ENCODE results near the gene SIK3. TPM values are rescaled to one million over a fixed set of nuclear protein-coding genes. Genes with fewer than 3 reads are reported as not detected.

Gene SIK3
- total RNA-seq, 1 experiment from 2014 or later = 34.4 TPM

- TF ChIP-seq, protein P1, sequence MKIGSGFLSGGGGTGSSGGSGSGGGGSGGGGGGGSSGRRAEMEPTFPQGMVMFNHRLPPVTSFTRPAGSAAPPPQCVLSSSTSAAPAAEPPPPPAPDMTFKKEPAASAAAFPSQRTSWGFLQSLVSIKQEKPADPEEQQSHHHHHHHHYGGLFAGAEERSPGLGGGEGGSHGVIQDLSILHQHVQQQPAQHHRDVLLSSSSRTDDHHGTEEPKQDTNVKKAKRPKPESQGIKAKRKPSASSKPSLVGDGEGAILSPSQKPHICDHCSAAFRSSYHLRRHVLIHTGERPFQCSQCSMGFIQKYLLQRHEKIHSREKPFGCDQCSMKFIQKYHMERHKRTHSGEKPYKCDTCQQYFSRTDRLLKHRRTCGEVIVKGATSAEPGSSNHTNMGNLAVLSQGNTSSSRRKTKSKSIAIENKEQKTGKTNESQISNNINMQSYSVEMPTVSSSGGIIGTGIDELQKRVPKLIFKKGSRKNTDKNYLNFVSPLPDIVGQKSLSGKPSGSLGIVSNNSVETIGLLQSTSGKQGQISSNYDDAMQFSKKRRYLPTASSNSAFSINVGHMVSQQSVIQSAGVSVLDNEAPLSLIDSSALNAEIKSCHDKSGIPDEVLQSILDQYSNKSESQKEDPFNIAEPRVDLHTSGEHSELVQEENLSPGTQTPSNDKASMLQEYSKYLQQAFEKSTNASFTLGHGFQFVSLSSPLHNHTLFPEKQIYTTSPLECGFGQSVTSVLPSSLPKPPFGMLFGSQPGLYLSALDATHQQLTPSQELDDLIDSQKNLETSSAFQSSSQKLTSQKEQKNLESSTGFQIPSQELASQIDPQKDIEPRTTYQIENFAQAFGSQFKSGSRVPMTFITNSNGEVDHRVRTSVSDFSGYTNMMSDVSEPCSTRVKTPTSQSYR (CRISPR knock-in tag; IDR thresholded peaks at IDR 0.05) = no peak
- TF ChIP-seq ERG (CRISPR knock-in tag; IDR thresholded peaks at IDR 0.05) (no peak), AR (CRISPR knock-in tag; IDR thresholded peaks at IDR 0.05) (no peak), SOX15 (CRISPR knock-in tag; IDR thresholded peaks at IDR 0.05) (no peak), NR1H2 (CRISPR knock-in tag; IDR thresholded peaks at IDR 0.05) (no peak), ZNF512 (CRISPR knock-in tag; IDR thresholded peaks at IDR 0.05; ENCODE audit: borderline replicate concordance) (no peak), GTF2I (CRISPR knock-in tag; conservative IDR thresholded peaks at IDR 0.05) (no peak), ATF2 (CRISPR knock-in tag; IDR thresholded peaks at IDR 0.05; ENCODE audit: borderline replicate concordance, low read depth) (no peak), SP1 (CRISPR knock-in tag; conservative IDR thresholded peaks at IDR 0.05) (no peak), ATF6 (CRISPR knock-in tag; IDR thresholded peaks at IDR 0.05) (no peak)
Measured at GRCh38 chr11:116856423-116856822, 241.8 kb downstream of the SIK3 start (continued).

DNA sequence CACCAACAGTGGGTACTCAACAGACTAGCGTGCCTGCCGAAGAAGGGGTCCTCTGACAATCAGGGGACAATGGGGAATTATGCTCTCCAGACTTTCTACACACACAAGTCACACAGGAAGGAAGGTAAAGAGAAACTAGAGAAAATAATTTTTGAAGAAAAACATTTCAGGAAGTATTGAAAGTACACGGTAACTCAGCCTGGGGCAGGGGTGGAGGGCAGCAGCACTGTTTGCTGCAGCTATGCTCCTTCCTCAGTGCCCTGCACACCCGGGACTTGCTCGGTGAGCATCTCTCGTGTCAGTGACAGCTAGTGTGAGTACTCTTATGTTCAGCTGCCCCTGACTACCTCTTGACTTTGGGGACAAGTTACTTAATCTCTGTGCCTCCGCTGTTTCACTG, 242.8 kb downstream of the SIK3 start:
- no peak overlapping the region for H3K4me3 Mint-ChIP-seq
- no peaks in the 10 kb centered on the region for H3K4me1 Mint-ChIP-seq
- no peak for ATAC-seq
- no peaks in the 10 kb centered on the region; the same call in 1 of the 2 replicates for H3K27me3 Mint-ChIP-seq (ENCODE audit: low read depth)
- ChIA-PET POLR2A (no interaction called here), CTCF (interaction anchor here (1.0 to 2.5 kb wide), 3 partner anchors 20 to 123 kb away, joined by 4 to 10 read pairs (median 8); partner anchors contain the start of gene APOA5)
- DNase-seq (ENCODE audit: low spot score) = no peak
- no peak overlapping the region for H3K27ac Mint-ChIP-seq
- no peaks in the 10 kb centered on the region for H3K9me3 Mint-ChIP-seq
- H3K36me3 Mint-ChIP-seq = peaks cover 28% of the 10 kb centered on the region
- TF ChIP-seq ZNF138 (CRISPR knock-in tag; conservative IDR thresholded peaks at IDR 0.05) (no peak), ETV6 (CRISPR knock-in tag; IDR thresholded peaks at IDR 0.05) (no peak), ESRRA (CRISPR knock-in tag; IDR thresholded peaks at IDR 0.05; ENCODE audit: borderline replicate concordance) (no peak), ZNF263 (CRISPR knock-in tag; IDR thresholded peaks at IDR 0.05; ENCODE audit: low read depth) (no peak), MXD4 (CRISPR knock-in tag; IDR thresholded peaks at IDR 0.05; ENCODE audit: borderline replicate concordance) (no peak), SP1 (CRISPR knock-in tag; conservative IDR thresholded peaks at IDR 0.05) (no peak), CBFB (CRISPR knock-in tag; IDR thresholded peaks at IDR 0.05; ENCODE audit: low read depth) (no peak), CTCF (IDR thresholded peaks at IDR 0.05) (no peak), FOXJ3 (CRISPR knock-in tag; IDR thresholded peaks at IDR 0.05; ENCODE audit: borderline replicate concordance) (no peak), GRHL2 (CRISPR knock-in tag; IDR thresholded peaks at IDR 0.05; ENCODE audit: insufficient replicate concordance, severe bottlenecking) (no peak), NFATC4 (CRISPR knock-in tag; IDR thresholded peaks at IDR 0.05) (no peak), GTF2I (CRISPR knock-in tag; conservative IDR thresholded peaks at IDR 0.05) (no peak), NR1H2 (CRISPR knock-in tag; IDR thresholded peaks at IDR 0.05) (no peak)
- TF ChIP-seq, protein P2, sequence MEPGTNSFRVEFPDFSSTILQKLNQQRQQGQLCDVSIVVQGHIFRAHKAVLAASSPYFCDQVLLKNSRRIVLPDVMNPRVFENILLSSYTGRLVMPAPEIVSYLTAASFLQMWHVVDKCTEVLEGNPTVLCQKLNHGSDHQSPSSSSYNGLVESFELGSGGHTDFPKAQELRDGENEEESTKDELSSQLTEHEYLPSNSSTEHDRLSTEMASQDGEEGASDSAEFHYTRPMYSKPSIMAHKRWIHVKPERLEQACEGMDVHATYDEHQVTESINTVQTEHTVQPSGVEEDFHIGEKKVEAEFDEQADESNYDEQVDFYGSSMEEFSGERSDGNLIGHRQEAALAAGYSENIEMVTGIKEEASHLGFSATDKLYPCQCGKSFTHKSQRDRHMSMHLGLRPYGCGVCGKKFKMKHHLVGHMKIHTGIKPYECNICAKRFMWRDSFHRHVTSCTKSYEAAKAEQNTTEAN (CRISPR knock-in tag; IDR thresholded peaks at IDR 0.05) = no peak

Data from WTC11 (cell line).